Mesendoderm (in vitro differentiated cells): ENCODE data around the gene APOL1.
"Not testable (repeated sequence)": the region's sequence is repeated elsewhere in the genome, so short reads cannot be mapped to it uniquely, and the experiment has no call there.

Experiments
- DNase-seq: peaks from one replicate; pipeline ENCODE4 v3.0.0; 2013
- H2AK5ac ChIP-seq: 2 replicates; pipeline ENCODE4 v1.6.1; 2013; ENCODE audit warnings: low read length, inconsistent platforms
- H2BK120ac ChIP-seq: 2 replicates; pipeline ENCODE4 v1.6.1; 2013; ENCODE audit warnings: low read depth, mild to moderate bottlenecking, low read length, moderate library complexity, mixed read lengths
- H2BK15ac ChIP-seq: replicated peaks from 2 replicates; pipeline ENCODE4 v1.6.1; 2013; ENCODE audit warnings: low read depth, mild to moderate bottlenecking, moderate library complexity
- H2BK5ac ChIP-seq: 2 replicates; pipeline ENCODE4 v1.6.1; 2013; ENCODE audit warnings: low read length, inconsistent platforms
- H3K18ac ChIP-seq: 2 replicates; pipeline ENCODE4 v1.6.1; 2013; ENCODE audit warnings: mild to moderate bottlenecking, low read length, mixed read lengths
- H3K23ac ChIP-seq: one replicate; pipeline ENCODE4 v1.6.1; 2013; ENCODE audit warnings: low read length
- H3K27ac ChIP-seq: 2 replicates; pipeline ENCODE4 v1.5.1; 2013; ENCODE audit warnings: low read depth, mild to moderate bottlenecking, inconsistent platforms, low read length, moderate library complexity
- H3K27me3 ChIP-seq: 2 replicates; pipeline ENCODE4 v1.6.1; 2013; ENCODE audit warnings: low read length, control low read depth, mild to moderate bottlenecking, inconsistent platforms; ENCODE audit not compliant: insufficient read depth, poor library complexity
- H3K36me3 ChIP-seq: 2 replicates; pipeline ENCODE4 v1.6.1; 2013; ENCODE audit warnings: low read length, inconsistent platforms; ENCODE audit not compliant: control insufficient read depth, insufficient read depth
- H3K4ac ChIP-seq: one replicate; pipeline ENCODE4 v1.6.1; 2013; ENCODE audit warnings: low read depth, mild to moderate bottlenecking, low read length, moderate library complexity
- H3K4me1 ChIP-seq: 2 replicates; pipeline ENCODE4 v1.6.1; 2013; ENCODE audit warnings: low read depth, low read length, inconsistent platforms; ENCODE audit not compliant: control insufficient read depth
- H3K4me2 ChIP-seq: 2 replicates; pipeline ENCODE4 v1.6.1; 2013; ENCODE audit warnings: low read length
- H3K4me3 ChIP-seq: 2 replicates; pipeline ENCODE4 v1.5.1; 2013; ENCODE audit warnings: mild to moderate bottlenecking, low read length
- H3K56ac ChIP-seq: one replicate; pipeline ENCODE4 v1.6.1; 2013; ENCODE audit warnings: low read length
- H3K79me1 ChIP-seq: 2 replicates; pipeline ENCODE4 v1.6.1; 2013; ENCODE audit warnings: low read length, inconsistent platforms
- H3K79me2 ChIP-seq: 2 replicates; pipeline ENCODE4 v1.6.1; 2013; ENCODE audit warnings: mild to moderate bottlenecking, low read length; ENCODE audit not compliant: control insufficient read depth, insufficient read depth
- H3K9ac ChIP-seq: 2 replicates; pipeline ENCODE4 v1.6.1; 2013; ENCODE audit warnings: low read length, inconsistent platforms
- H4K5ac ChIP-seq: one replicate; pipeline ENCODE4 v1.6.1; 2013; ENCODE audit warnings: low read length
- H4K8ac ChIP-seq: one replicate; pipeline ENCODE4 v1.6.1; 2013; ENCODE audit warnings: low read depth, mild to moderate bottlenecking, control low read depth, low read length, moderate library complexity
- WGBS: extraction: QIAGEN DNeasy Blood & Tissue Kit; methylation state at CpG from one replicate; pipeline ENCODE4 v1.1.7; 2013; ENCODE audit warnings: low lambda C conversion rate, missing lambda C conversion rate; ENCODE audit not compliant: insufficient coverage; ENCODE audit errors: extremely low coverage; 5-methylcytosine and 5-hydroxymethylcytosine counted together

The APOL1 gene

DNA sequence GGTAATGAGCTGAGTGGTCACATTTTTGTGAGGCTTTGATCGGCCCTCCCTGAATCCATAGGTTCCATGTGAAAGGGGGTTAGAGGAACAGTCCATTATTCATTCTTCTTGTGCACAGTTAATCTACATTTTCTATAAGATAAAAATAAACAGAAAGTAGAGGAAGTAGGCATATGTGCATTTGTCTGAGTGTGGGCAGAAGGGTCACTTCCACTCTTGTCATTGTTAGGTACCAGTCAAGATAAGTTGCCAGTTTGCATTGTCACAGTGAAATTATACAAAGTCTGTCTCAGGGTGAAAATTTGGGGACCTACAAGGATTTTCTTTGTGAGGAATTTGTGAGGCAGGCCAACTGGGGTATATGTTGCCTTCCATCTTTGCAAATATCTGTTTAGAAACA is 46.7 kb upstream of the APOL1 start:
- H2AK5ac ChIP-seq: no peak overlapping the region
- no peak overlapping the region for H3K56ac ChIP-seq
- no peak overlapping the region for H3K4me3 ChIP-seq
- H3K4ac ChIP-seq: no peak overlapping the region
- H3K79me2 ChIP-seq: no peaks in the 10 kb centered on the region
- no peak overlapping the region for H2BK15ac ChIP-seq
- H3K36me3 ChIP-seq: no peaks in the 10 kb centered on the region
- no peak for DNase-seq
- no peaks in the 10 kb centered on the region for H3K4me1 ChIP-seq
- no peak overlapping the region for H3K27ac ChIP-seq
- H3K18ac ChIP-seq: no peak overlapping the region
- no peak overlapping the region for H4K5ac ChIP-seq
- no peak overlapping the region for H3K23ac ChIP-seq
- no peak overlapping the region for H2BK5ac ChIP-seq
- no peaks in the 10 kb centered on the region for H3K79me1 ChIP-seq
- no CpG with 5 or more reads among the region's 1 CpG for WGBS
- no peak overlapping the region for H3K4me2 ChIP-seq
- no peak overlapping the region for H4K8ac ChIP-seq
- H2BK120ac ChIP-seq: no peak overlapping the region
- no peak overlapping the region for H3K9ac ChIP-seq
- H3K27me3 ChIP-seq: no peaks in the 10 kb centered on the region

DNA sequence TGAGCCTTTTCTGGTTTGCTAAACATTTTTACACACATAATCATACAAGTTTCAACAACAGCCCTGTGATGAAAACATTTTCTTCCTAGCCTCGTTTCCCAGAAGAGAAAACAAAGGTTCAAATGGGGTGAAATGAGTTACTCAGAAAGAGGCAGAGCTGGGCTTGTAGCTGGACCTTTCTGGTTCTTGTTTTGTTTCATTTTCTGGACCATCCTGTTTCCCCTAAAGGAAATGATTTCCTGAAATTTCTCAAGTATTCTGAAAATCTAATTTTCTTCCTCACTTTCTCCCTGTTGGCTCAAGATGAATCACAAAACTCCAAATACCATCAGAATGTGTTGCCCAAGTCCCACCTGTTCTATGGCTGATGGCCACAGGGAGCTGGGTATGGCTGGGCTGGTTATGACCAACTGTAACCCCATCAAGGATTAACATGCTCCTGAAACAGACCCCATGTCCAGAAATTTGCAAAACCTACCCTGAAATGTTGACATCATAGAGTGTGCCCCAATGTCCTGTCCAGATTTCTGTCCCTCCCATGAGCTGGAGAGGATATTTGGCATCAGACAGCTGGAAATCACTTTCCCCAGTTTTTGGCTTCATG is 44.7 kb upstream of the APOL1 start:
- H4K8ac ChIP-seq: no peak overlapping the region
- H3K27ac ChIP-seq: no peak overlapping the region
- H3K4me1 ChIP-seq: no peaks in the 10 kb centered on the region
- WGBS: no CpG with 5 or more reads among the region's 1 CpG
- H3K4me3 ChIP-seq: no peak overlapping the region
- no peaks in the 10 kb centered on the region for H3K27me3 ChIP-seq
- no peak overlapping the region for H4K5ac ChIP-seq
- no peak overlapping the region for H2BK120ac ChIP-seq
- no peak overlapping the region for H2AK5ac ChIP-seq
- H3K23ac ChIP-seq: no peak overlapping the region
- no peaks in the 10 kb centered on the region for H3K79me1 ChIP-seq
- no peaks in the 10 kb centered on the region for H3K36me3 ChIP-seq
- DNase-seq: no peak
- H3K18ac ChIP-seq: no peak overlapping the region
- no peak overlapping the region for H2BK5ac ChIP-seq
- no peak overlapping the region for H3K56ac ChIP-seq
- H3K79me2 ChIP-seq: no peaks in the 10 kb centered on the region
- H3K4ac ChIP-seq: no peak overlapping the region
- H3K4me2 ChIP-seq: no peak overlapping the region
- no peak overlapping the region for H2BK15ac ChIP-seq
- no peak overlapping the region for H3K9ac ChIP-seq

DNA sequence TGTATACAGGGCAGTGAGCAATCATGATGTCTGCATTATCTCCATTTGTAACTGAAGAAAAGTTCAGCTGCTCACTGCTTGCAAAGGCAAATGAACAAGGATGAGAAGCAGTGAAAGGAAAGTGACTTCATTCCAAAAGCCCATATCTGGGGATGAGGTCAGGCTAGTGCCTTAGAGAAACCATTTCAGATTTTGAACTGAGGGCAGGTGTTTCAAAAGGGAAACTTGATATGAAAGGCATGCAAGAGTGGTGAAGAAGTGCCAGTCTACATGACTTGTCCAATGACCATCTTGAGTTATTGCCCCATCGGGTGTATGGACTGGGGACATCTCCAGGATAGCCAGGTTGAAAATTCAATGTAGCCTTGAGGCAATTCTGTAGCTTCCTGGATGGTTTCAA is 44.0 kb upstream of the APOL1 start:
- WGBS: no CpG with 5 or more reads among the region's 1 CpG
- H4K5ac ChIP-seq: no peak overlapping the region
- no peak overlapping the region for H2BK15ac ChIP-seq
- no peak overlapping the region for H2BK120ac ChIP-seq
- H3K79me2 ChIP-seq: no peaks in the 10 kb centered on the region
- H4K8ac ChIP-seq: no peak overlapping the region
- H3K36me3 ChIP-seq: no peaks in the 10 kb centered on the region
- H3K4me1 ChIP-seq: no peaks in the 10 kb centered on the region
- H3K4me2 ChIP-seq: no peak overlapping the region
- H3K18ac ChIP-seq: no peak overlapping the region
- peak overlapping the region; percentile 15 for H3K4me3 ChIP-seq
- no peak overlapping the region for H3K56ac ChIP-seq
- H3K23ac ChIP-seq: no peak overlapping the region
- H3K9ac ChIP-seq: no peak overlapping the region
- no peak overlapping the region for H3K4ac ChIP-seq
- H3K79me1 ChIP-seq: no peaks in the 10 kb centered on the region
- H3K27me3 ChIP-seq: no peaks in the 10 kb centered on the region
- no peak overlapping the region for H3K27ac ChIP-seq
- H2BK5ac ChIP-seq: no peak overlapping the region
- no peak overlapping the region for H2AK5ac ChIP-seq
- DNase-seq: no peak

DNA sequence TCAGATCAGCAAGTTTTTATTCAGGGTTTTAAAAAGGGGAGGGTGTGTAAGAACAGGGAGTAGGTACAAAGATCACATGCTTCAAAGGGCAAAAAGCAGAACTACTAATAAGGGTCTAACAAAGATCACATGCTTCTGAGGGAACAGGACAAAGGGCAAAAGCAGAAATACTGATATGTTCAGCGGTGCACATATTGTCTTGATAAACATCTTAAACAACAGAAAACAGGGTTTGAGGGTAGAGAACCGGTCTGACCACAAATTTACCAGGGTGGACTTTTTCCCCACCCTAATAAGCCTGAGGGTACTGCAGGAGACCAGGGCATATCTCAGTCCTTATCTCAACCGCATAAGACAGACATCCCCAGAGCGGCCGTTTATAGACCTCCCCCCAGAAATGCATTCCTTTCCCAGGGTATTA is 43.4 kb upstream of the APOL1 start:
- H3K79me2 ChIP-seq, DNase-seq, H3K4ac ChIP-seq, H3K18ac ChIP-seq, H2BK120ac ChIP-seq, H3K27me3 ChIP-seq, H3K23ac ChIP-seq, H3K4me1 ChIP-seq, H2BK15ac ChIP-seq, H4K8ac ChIP-seq, H3K4me3 ChIP-seq, H2AK5ac ChIP-seq, H3K36me3 ChIP-seq, H4K5ac ChIP-seq, H3K27ac ChIP-seq, H3K4me2 ChIP-seq, H3K56ac ChIP-seq, H3K9ac ChIP-seq, H3K79me1 ChIP-seq, H2BK5ac ChIP-seq: not testable (repeated sequence)
- no CpG with 5 or more reads among the region's 5 CpGs for WGBS

DNA sequence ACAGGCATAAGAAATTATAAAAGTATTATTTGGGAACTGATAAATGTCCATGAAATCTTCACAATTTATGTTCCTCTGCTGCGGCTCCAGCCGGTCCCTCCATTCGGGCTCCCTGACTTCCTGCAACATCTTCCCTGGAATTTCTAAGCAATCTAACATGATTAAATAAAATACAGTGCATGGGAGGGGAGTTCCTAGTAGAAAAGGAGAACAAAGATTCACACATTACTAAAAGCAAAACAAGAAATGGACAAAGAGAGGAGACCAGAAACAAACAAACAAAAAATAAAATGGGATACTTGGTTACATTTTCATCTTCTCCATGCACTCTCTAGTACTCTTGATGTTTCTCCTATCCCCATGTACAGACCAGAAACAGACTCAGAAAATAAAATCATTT is 42.7 kb upstream of the APOL1 start:
- DNase-seq: no peak
- H3K4me3 ChIP-seq: no peak overlapping the region
- H3K4me1 ChIP-seq: no peaks in the 10 kb centered on the region
- no peaks in the 10 kb centered on the region for H3K36me3 ChIP-seq
- H2BK120ac ChIP-seq: no peak overlapping the region
- no CpG with 5 or more reads among the region's 3 CpGs for WGBS
- no peak overlapping the region for H3K23ac ChIP-seq
- no peak overlapping the region for H3K27ac ChIP-seq
- H3K4ac ChIP-seq: no peak overlapping the region
- no peak overlapping the region for H3K18ac ChIP-seq
- no peaks in the 10 kb centered on the region for H3K79me1 ChIP-seq
- no peak overlapping the region for H2BK5ac ChIP-seq
- H3K56ac ChIP-seq: no peak overlapping the region
- no peak overlapping the region for H3K4me2 ChIP-seq
- no peak overlapping the region for H3K9ac ChIP-seq
- H4K8ac ChIP-seq: no peak overlapping the region
- no peak overlapping the region for H2AK5ac ChIP-seq
- no peak overlapping the region for H2BK15ac ChIP-seq
- H3K79me2 ChIP-seq: no peaks in the 10 kb centered on the region
- H4K5ac ChIP-seq: no peak overlapping the region
- no peaks in the 10 kb centered on the region for H3K27me3 ChIP-seq

DNA sequence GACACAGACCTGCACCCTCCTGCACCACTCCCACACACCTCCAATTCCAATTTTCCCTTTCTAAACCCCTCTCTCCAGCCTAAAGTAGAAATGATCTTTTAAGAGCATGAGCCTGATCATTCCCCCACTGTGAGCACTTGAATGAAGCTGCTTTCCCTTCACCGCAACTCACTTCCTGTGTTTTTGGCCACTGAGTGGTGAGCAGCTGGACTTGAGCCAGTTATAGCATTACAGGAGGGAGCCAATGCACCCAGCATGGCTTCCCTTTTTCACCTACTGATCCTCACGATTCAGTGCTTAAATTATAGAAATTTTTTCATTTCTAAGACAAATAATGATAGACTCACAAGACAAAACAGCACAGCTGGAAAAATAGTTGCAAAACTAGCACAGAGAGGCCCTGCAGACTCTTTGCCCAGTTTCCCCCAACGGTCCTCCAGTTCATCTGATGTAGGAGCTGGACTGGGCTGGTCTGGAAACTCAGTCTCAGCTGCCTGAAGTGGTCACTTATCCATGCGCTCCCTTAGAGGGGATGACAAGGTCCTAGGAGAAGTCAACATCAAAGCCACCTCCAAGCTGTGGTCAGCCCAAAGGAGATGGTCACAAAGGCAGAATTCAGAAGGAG is 41.6 kb upstream of the APOL1 start:
- no peak for DNase-seq
- H3K9ac ChIP-seq: no peak overlapping the region
- no peaks in the 10 kb centered on the region for H3K79me2 ChIP-seq
- no peaks in the 10 kb centered on the region for H3K36me3 ChIP-seq
- no peak overlapping the region for H3K27ac ChIP-seq
- H3K4me2 ChIP-seq: no peak overlapping the region
- H3K79me1 ChIP-seq: no peaks in the 10 kb centered on the region
- no peak overlapping the region for H2BK15ac ChIP-seq
- H3K23ac ChIP-seq: no peak overlapping the region
- H4K8ac ChIP-seq: no peak overlapping the region
- no peaks in the 10 kb centered on the region for H3K27me3 ChIP-seq
- H2AK5ac ChIP-seq: no peak overlapping the region
- no peak overlapping the region for H3K4me3 ChIP-seq
- no peak overlapping the region for H4K5ac ChIP-seq
- no peak overlapping the region for H2BK5ac ChIP-seq
- H3K4ac ChIP-seq: no peak overlapping the region
- H2BK120ac ChIP-seq: no peak overlapping the region
- WGBS: no CpG with 5 or more reads among the region's 4 CpGs
- no peak overlapping the region for H3K56ac ChIP-seq
- no peaks in the 10 kb centered on the region for H3K4me1 ChIP-seq
- H3K18ac ChIP-seq: no peak overlapping the region
